ENCODE data around the gene PWWP2B.

The PWWP2B gene

DNA sequence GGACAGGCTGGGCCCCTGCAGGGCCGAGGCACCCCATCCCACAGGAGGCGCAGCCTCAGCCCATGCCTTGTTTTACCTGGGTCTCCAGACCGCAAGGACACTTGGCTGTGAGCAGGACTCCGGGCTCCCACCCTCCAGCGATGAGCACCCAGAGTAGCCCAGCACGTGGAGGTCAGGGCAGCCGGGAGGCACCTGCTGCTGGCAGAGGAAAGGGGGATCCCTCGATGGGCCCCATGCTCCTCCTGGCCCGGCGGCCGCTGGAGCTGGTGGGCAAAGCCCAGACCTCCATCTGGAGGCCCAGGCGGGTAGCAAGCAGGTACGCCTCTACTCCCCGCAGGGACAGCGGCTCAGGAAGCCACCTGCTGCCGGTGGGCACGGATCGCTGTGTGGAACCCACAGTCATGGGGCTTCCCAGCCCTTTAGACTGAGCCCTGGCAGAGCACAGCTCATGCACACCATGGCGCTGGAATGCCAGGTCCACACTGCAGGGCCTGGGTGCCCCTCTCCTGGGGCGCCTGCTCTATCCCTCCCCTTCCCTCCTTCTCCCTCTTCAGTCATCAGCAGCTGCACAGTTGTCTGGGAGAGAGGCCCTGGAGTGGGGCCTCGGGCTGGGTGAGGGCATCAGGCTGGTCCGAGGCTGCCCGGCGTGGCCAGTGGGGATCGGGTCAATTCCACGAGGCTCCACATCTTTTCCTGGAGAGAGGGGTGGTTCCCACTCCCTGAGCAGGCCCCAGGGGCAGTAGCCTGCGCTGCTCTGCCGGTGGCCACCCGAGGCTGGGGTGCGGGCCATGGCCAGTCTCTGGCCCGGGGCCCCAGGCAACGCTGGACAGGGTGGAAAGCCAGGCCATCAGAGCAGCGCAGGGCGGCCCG is 65.7 kb downstream of the PWWP2B start:
- DNase-seq, result no peak

DNA sequence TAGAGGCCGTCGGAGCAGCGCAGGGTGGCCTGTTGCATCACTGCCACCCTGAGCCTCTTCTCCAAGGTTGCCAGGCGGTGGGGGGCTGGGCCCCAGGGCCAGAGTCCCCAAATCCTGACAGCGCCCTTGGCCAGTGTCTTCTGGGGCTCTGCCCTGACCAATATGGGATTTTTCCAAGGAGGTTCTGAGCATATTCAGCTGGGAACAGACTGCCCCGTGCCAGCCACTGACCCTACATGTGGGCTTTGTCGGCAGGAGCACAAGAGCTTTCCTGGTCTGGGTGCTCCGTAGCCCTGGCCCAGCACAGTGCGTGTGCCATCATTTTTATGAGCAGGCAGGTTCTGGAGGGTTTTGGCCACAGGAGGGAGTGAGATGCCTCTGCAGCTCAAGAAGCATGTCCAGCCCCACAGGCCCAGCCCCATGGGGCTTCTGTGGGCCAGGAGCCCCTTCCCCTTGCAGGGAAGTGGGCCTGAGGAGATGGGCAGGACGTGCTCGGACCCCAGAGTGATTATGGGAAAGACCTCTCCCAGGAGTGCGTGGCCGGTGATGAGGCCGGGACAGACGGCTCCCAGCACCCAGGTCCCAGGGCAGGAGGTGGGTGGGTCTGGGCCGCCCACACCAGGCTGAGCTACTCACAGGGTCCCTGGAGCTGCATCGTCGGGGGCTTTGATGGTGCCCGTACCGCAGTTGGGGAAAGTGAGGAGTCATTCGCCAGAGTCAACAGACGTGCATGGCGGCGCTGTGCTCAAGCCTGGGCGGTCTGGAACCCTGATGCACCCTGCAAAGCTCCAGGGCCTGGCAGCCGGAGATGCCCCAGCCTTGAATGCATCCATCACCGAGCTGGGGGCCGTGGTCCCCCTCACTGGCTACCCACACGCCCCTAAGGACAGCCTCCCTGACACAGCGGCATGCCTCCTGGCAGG is 66.6 kb downstream of the PWWP2B start:
- no peak for DNase-seq

DNA sequence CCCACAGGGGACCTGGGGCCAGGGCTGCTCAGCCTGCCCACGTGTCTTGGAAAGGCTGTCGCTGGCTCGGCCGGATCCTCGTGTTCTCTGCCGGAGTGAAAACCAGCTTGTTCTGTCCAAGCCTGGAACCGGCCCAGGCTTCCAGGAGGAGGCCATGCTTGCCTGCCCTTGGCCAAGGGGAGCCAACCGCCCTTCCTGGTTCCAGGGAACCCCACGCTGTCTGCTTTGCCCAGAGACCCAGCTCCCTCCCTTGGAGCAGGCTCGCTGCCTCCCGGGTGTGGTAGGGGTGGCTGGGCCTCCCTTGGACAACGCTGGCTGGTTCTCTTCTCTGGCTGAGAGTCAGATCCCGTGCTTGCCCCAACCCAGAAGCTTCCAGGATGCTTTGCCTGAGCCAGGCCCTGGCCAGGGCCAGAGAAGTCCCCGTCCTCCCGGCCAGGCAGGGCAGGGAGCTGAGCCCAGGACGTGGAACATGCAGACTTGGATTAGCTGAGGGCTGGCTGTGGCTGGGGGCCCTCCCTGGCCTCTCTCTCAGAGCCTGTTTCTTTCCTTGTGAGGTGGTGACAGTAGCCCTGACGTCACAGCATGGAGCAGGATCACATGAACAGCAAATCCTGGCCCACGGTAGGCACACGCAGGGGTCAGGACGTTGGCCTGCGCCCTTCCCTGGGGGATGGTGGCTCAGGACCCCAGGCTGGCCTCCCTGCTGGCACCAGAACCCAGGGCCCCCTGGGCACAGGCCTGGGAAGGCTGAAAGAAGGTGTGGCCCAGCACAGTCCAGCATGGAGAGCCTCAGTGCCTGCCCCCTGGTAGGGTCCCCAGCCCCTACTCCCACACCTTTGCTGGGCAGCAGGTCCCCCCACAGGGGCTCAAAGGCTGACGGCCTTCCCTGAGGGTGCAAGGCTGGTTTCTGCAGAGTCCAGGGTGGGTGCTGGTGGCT is 67.5 kb downstream of the PWWP2B start:
- no peak for DNase-seq

DNA sequence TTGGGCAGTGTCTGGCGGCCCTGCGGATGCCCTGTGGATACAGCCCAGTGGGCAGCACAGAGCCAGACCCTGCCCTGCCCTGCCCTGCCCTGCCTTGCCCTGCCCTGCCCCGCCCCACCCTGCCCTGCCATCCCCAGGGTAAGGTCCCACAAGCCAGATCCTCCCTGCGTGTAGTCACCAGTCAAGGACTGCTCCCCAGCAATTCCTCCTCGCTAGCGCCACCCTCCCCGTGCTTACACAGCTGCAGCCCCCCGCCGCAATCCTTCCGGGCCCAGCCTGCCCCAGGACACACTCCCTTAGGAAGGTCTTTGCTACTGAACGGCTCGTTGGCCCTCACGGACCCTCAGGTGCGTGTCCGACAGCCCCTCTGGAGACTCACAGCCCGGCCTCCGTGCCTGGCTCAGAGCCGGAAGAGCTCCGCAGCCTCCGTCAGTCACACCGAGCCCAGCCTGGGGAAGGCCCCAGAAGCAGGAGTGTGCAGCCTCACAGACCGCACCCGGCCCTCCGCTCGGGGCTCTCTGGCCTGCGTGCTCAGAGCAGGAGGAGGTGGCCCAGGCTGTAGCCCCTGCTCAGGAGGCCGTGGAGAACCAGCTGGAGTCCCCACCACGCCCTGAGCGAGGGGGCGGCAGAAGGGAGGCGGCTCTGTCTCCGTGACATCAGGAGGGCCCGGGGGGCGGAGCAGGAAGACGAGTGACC is 68.3 kb downstream of the PWWP2B start:
- no peak for DNase-seq

DNA sequence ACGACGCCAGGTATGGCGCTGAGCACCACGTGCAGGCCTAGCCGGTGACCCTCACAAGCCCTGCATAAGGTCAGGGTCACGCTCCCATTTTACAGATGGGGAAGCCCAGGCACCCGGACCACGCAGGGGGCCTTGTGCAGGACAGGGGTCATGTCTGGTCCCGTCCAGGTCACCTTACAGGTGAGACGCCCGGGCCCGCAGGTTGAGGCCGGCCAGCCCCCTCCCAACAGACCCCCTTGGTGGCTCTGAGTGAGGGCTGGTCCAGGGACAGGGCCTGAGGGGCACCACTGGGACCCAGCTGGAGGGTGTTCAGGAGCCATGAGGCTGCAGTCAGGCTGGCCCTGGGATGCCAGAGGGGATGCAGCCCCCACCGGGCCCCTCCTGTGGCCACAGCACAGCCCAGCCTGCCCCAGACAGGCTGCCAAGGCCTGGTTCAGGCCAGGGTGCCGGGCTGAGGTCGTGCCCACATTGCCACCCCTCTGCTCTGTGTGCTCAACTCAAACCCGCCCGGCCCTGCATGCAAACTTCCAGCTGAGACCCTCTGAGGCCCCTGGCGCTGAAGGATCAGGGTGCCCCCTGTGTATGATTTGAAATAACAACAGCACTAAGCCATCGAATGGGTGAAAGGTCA is 69.0 kb downstream of the PWWP2B start:
- DNase-seq, result no peak

DNA sequence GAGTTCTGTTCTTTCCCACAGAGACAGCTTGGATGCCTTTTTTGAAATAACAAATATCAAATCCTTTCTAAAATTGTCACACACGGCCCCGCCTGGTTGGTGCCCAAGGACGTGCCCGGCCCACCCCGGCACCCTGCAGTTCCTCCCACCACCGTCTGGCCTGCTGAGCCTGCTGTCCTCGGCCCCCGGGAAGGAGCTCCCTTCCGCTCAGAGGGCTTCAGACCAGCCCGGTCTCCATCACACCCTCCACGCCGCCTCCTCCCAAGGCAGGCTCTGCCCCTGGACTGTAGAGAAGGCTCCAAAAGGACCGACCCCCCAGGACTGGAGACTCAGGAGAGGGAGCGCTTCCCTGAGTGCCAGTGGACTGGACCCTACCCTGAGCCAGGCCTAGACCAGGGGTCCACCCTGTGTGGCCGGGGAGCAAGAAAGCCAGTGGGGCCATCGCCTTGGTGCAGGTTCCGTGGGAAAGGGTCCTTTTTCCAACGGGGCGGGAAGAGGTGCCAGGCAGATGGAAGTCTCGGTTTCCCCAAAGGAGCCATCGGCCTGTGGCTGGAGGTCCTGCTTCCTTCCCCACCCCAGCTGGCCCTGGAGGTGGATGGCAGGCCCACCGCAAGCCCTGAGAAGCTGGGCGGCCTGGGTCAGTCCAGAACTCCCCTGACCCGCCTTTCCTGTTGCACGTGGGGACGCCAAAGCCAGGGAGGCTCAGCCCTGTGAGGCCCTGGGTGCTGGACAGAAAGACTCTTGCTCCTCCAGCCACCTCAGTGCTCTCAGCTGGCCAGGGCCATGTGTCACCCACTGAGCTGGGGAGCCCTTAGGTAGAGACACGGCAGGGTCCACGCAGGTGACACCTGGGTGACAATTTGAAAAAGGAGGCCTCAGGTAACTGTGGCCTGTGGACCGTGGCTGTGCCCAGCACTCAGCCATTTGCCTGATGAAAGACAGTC is 69.8 kb downstream of the PWWP2B start:
- DNase-seq, result no peak

All from OCI-M1 (cell line).